K562 (cell line): ENCODE data around the gene PTPRM. TPM values are rescaled to one million over a fixed set of nuclear protein-coding genes. Genes with fewer than 3 reads are reported as not detected.

ENCODE experiments used
- ATAC-seq: fragments of 200-7000 bp; cut with Tn5 transposase; 3 replicates; pipeline ENCODE4 v1.9.1; 2020; ENCODE audit warnings: moderate library complexity
- BruUV-seq: library from RNA; stranded (reverse); fragments of 400-500 nt; replicated peaks from 2 replicates; lab custom pipeline; 2021; lab: Mats Ljungman, UMichigan
- CTCF ChIA-PET: fragments of 300-600 bp; formaldehyde crosslinking; extraction: SDS; loops from one replicate; lab custom pipeline; 2021; ENCODE audit warnings: low intra/inter-chr PET ratio; lab: Yijun Ruan, JAX
- POLR2A ChIA-PET: fragments of 300-600, 350-650 bp; sonication (Branson Sonifier 250); formaldehyde crosslinking; extraction: SDS; loops from one replicate; lab custom pipeline; 2021; ENCODE audit warnings: antibody characterized with exemption, inconsistent platforms; lab: Yijun Ruan, JAX
- DNase-seq, 4 experiments: peaks; one replicate each; pipeline versions ENCODE4 v3.0.0 to v3.0.0-alpha.2; 2011 to 2018; ENCODE audit warnings: low spot score in 3 of 4, mixed read lengths in 3 of 4; ENCODE audit errors: extremely low read depth in 1 of 4
- FAIRE-seq: peaks from 2 replicates; lab custom pipeline; 2011; peaks lifted over from hg19 to GRCh38; lab: Jason Lieb, UNC
- H2AFZ ChIP-seq: 2 replicates; pipeline ENCODE4 v1.6.0; 2011; ENCODE audit warnings: low read depth, low read length, control low read depth, inconsistent platforms
- H3K27ac ChIP-seq: fragments of 200-600 bp; 3 replicates; pipeline ENCODE4 v1.8.0; 2011; ENCODE audit warnings: low read depth, mild to moderate bottlenecking, control low read depth, inconsistent platforms, low read length, moderate library complexity, mixed read lengths; ENCODE audit errors: extremely low read depth
- H3K27me3 ChIP-seq, 2 experiments: fragments of 300-600 bp in 1 of 2; 2 replicates in 1 of 2; 3 replicates in 1 of 2; pipeline versions ENCODE4 v1.6.0 to v1.8.0; 2011; ENCODE audit warnings: inconsistent platforms in 2 of 2, low read length in 2 of 2, mild to moderate bottlenecking in 1 of 2, mixed read lengths in 1 of 2, moderate library complexity in 1 of 2; ENCODE audit not compliant: control insufficient read depth in 2 of 2, insufficient read depth in 2 of 2
- H3K36me3 ChIP-seq: fragments of 300-600 bp; 3 replicates; pipeline ENCODE4 v1.8.0; 2011; ENCODE audit warnings: mild to moderate bottlenecking, low read length, inconsistent platforms; ENCODE audit not compliant: control insufficient read depth, insufficient read depth
- H3K4me1 ChIP-seq, 2 experiments: fragments of 200-600 bp in 1 of 2; replicated peaks in 1 of 2; 2 replicates in 1 of 2; 3 replicates in 1 of 2; pipeline versions ENCODE4 v1.5.1 to v1.8.0; 2011; ENCODE audit warnings: inconsistent platforms in 2 of 2, low read length in 2 of 2, mild to moderate bottlenecking in 1 of 2, mixed read lengths in 1 of 2, moderate library complexity in 1 of 2; ENCODE audit not compliant: control insufficient read depth in 2 of 2, insufficient read depth in 2 of 2
- H3K4me2 ChIP-seq: 2 replicates; pipeline ENCODE4 v1.6.1; 2011; ENCODE audit warnings: low read length, control low read depth, inconsistent platforms, mixed read lengths; ENCODE audit not compliant: insufficient read depth
- H3K4me3 ChIP-seq: fragments of 200-600 bp; sonication (generic), shearing (Covaris generic); 2 replicates; pipeline ENCODE4 v1.5.1; 2016; ENCODE audit warnings: control low read depth, inconsistent platforms
- H3K79me2 ChIP-seq: fragments of 200-600 bp; 3 replicates; pipeline ENCODE4 v1.8.0; 2011; ENCODE audit warnings: low read length, inconsistent platforms; ENCODE audit not compliant: control insufficient read depth, insufficient read depth
- H3K9ac ChIP-seq, 2 experiments: 2 replicates each; pipeline versions ENCODE4 v1.6.0 to v1.6.1; 2011; ENCODE audit warnings: low read depth in 2 of 2, low read length in 2 of 2, control low read depth in 1 of 2, inconsistent platforms in 1 of 2, mild to moderate bottlenecking in 1 of 2, mixed read lengths in 1 of 2; ENCODE audit not compliant: insufficient read depth in 1 of 2
- H3K9me1 ChIP-seq: one replicate; pipeline ENCODE4 v1.6.0; 2011; ENCODE audit warnings: inconsistent platforms, mild to moderate bottlenecking, low read length, moderate library complexity; ENCODE audit not compliant: control insufficient read depth, insufficient read depth
- H3K9me3 ChIP-seq: replicated peaks from 2 replicates; pipeline ENCODE4 v1.5.1; 2011; ENCODE audit warnings: low read depth, low read length, inconsistent platforms; ENCODE audit not compliant: control insufficient read depth, insufficient read depth
- H4K20me1 ChIP-seq: replicated peaks from 2 replicates; pipeline ENCODE4 v1.6.1; 2011; ENCODE audit warnings: low read length, inconsistent platforms, mixed read lengths; ENCODE audit not compliant: control insufficient read depth, insufficient read depth
- CBX3 ChIP-seq, 2 experiments: IDR thresholded peaks; 1 replicate in 1 of 2; 2 replicates in 1 of 2; pipeline ENCODE4 v1.6.1; 2012; ENCODE audit warnings: inconsistent platforms in 2 of 2, low read length in 2 of 2, borderline replicate concordance in 1 of 2, control low read depth in 1 of 2
- ETV1 ChIP-seq: fragments of 450-650 bp; conservative IDR thresholded peaks from 2 replicates; pipeline ENCODE4 v1.6.1; 2016; ENCODE audit warnings: missing genetic modification characterization, control low read depth, low read depth, missing compliant biosample characterization
- GTF2E2 ChIP-seq: fragments of 200-800 bp; sonication (Bioruptor generic); IDR thresholded peaks from 2 replicates; pipeline ENCODE4 v1.6.1; 2016; ENCODE audit warnings: missing genetic modification characterization, missing compliant biosample characterization
- HNRNPLL ChIP-seq: fragments of 200-400 bp; formaldehyde crosslinking; IDR thresholded peaks from 2 replicates; pipeline ENCODE4 v1.6.1; 2017; ENCODE audit warnings: low read length, low read depth, mild to moderate bottlenecking; ENCODE audit not compliant: poor library complexity, severe bottlenecking
- IFI16 ChIP-seq: fragments of 250-450 bp; sonication (Bioruptor Pico); IDR thresholded peaks from 2 replicates; pipeline ENCODE4 v2.1.2; 2022; ENCODE audit warnings: mild to moderate bottlenecking, inconsistent platforms
- KDM1A ChIP-seq, 2 experiments: fragments of 450-650 bp; IDR thresholded peaks; 2 replicates each; pipeline ENCODE4 v1.6.1; 2016; ENCODE audit warnings: mild to moderate bottlenecking in 2 of 2
- POLR3A ChIP-seq: IDR thresholded peaks from 2 replicates; pipeline ENCODE4 v1.6.1; 2011; ENCODE audit warnings: borderline replicate concordance, mild to moderate bottlenecking, moderate library complexity; ENCODE audit not compliant: insufficient read length, insufficient read depth; ENCODE audit errors: extremely low read depth
- ZKSCAN8 ChIP-seq: fragments of 200-800 bp; sonication (Bioruptor generic); IDR thresholded peaks from 2 replicates; pipeline ENCODE4 v1.6.1; 2016; ENCODE audit warnings: missing genetic modification characterization, missing compliant biosample characterization
- ZNF586 ChIP-seq: fragments of 450-650 bp; formaldehyde crosslinking; conservative IDR thresholded peaks from 2 replicates; pipeline ENCODE4 v1.4.0; 2020; ENCODE audit warnings: mild to moderate bottlenecking, moderate library complexity
- WGBS: fragments of 100-300 bp; shearing (Covaris generic); methylation state at CpG from one replicate; pipeline ENCODE4 v1.1.6; 2016; ENCODE audit warnings: low coverage, mixed read lengths; ENCODE audit not compliant: insufficient coverage; ENCODE audit errors: missing lambda C conversion rate; 5-methylcytosine and 5-hydroxymethylcytosine counted together
- in situ Hi-C: fragments of 300-500 bp; cut with MboI; formaldehyde crosslinking; loops from 4 replicates; pipeline ENCODE4 v1.15.0; 2018; ENCODE audit warnings: inconsistent platforms, mixed read lengths
- intact Hi-C: fragments of 100-400 bp; cut with micrococcal nuclease; formaldehyde crosslinking; loops from 2 replicates; pipeline ENCODE4 v1.14.2; 2022
- polyA plus RNA-seq, 8 experiments: library from polyadenylated mRNA; depleted of rRNA in 4 of 8; stranded (reverse) in 5 of 8; unstranded in 3 of 8; fragments of >200 nt; fragmentation: Nextera tagmentation in 2 of 8; fragmentation: Illumina TruSeq in 1 of 8; extraction: Ambion mirVana in 2 of 8; extraction: Trizol in 1 of 8; gene quantifications; 2 replicates each; pipeline versions ENCODE4 v1.2.1 to v1.2.3, GENCODE V29; 2011 to 2014; ENCODE audit warnings: inconsistent platforms in 1 of 8, missing spikeins in 1 of 8
- total RNA-seq, 7 experiments: library from RNA; depleted of rRNA in 6 of 7; stranded (reverse); fragments of >200 nt in 6 of 7; fragmentation: Illumina TruSeq in 2 of 7; extraction: Trizol in 2 of 7; gene quantifications; 2 replicates each; pipeline versions ENCODE4 v1.2.1 to v1.2.3, GENCODE V29; 2011 to 2021; ENCODE audit warnings: low replicate concordance in 1 of 7

PTPRM gene
- total and polyA plus RNA-seq, 9 of the 15 experiments (the other 6 are each of a cell fraction or from before 2014, with no cell fraction given), result 0.03 to 0.16 (median 0.08) TPM; not detected in 3

GRCh38 chr18:8176109-8176508 is 609.0 kb downstream of the PTPRM start:
- no peak overlapping the region for H3K27ac ChIP-seq
- no peaks in the 10 kb centered on the region for H3K79me2 ChIP-seq
- no peak overlapping the region for H3K4me2 ChIP-seq
- DNase-seq (no peak), FAIRE-seq (no peak), ATAC-seq (no peak)
- H4K20me1 ChIP-seq, result no peaks in the 10 kb centered on the region
- no peak overlapping the region for H3K9ac ChIP-seq
- intact Hi-C loops (no loop called here), in situ Hi-C loops (no loop called here)
- ChIA-PET CTCF (no interaction called here), POLR2A (no interaction called here)
- 0 out of 5 replicates have a peak, but pooled peaks cover 3% of the 10 kb centered on the region in 2 experiments for H3K27me3 ChIP-seq
- no TSS peak for BruUV-seq
- H3K36me3 ChIP-seq, result no peaks in the 10 kb centered on the region
- no peaks in the 10 kb centered on the region for H3K9me1 ChIP-seq
- H3K4me1 ChIP-seq, result no peaks in the 10 kb centered on the region
- 0% methylated on average over 3 of the region's 3 CpGs for WGBS
- H2AFZ ChIP-seq, result no peak overlapping the region
- H3K4me3 ChIP-seq, result no peak overlapping the region
- H3K9me3 ChIP-seq, result no peaks in the 10 kb centered on the region
- TF ChIP-seq HNRNPLL (no peak), ZKSCAN8 (CRISPR knock-in tag) (no peak), ZNF586 (CRISPR knock-in tag) (no peak), KDM1A (IDR thresholded peaks at IDR 0.05) (no peak), ETV1 (tag) (no peak), POLR3A (no peak), IFI16 (CRISPR knock-in tag) (no peak), CBX3 (IDR thresholded peaks at IDR 0.05; ENCODE audit: borderline replicate concordance in 1 of 2, low read length in 2 of 2) (no peak), GTF2E2 (tag) (no peak)
